ENCODE measurements around the gene GRIFIN. TPM values are rescaled to one million over a fixed set of nuclear protein-coding genes. Genes with fewer than 3 reads are reported as not detected.

The GRIFIN gene
- total RNA-seq, 2 experiments from 2014 or later = not detected

GRCh38 chr7:2451171-2452073, 24.8 kb downstream of the GRIFIN start:
- H3K27ac ChIP-seq (ENCODE audit: low read depth, low read length, poor library complexity, severe bottlenecking) = no peak overlapping the region
- no peaks in the 10 kb centered on the region for H3K4me1 ChIP-seq (ENCODE audit: insufficient read depth, low read length, poor library complexity, severe bottlenecking)
- H3K9me2 ChIP-seq (ENCODE audit: insufficient read depth, low read length) = no peaks in the 10 kb centered on the region
- peak; percentile 71 for DNase-seq (ENCODE audit: low spot score)
- no peaks in the 10 kb centered on the region for H3K36me3 ChIP-seq (ENCODE audit: insufficient read depth, low read length)
- intact Hi-C loops (cut with micrococcal nuclease; ENCODE audit: unreplicated experiment) = loop anchor here (1.0 kb wide), 1 partner anchor 230 kb away; no protein-coding TSS in a partner anchor
- no peaks in the 10 kb centered on the region for H3K79me2 ChIP-seq (ENCODE audit: insufficient read depth, low read depth, low read length)
- H3K4me3 ChIP-seq (ENCODE audit: low read depth, low read length, poor library complexity, severe bottlenecking) = no peak overlapping the region
- CTCF ChIA-PET (ENCODE audit: unreplicated experiment) = interaction anchor here (0.6 to 1.4 kb wide), 2 partner anchors 17 to 1099 kb away, joined by 4 to 5 read pairs; no protein-coding TSS in a partner anchor
- H3K9me3 ChIP-seq (ENCODE audit: low read length) = no peaks in the 10 kb centered on the region
- no peak for TF ChIP-seq EZH2phosphoT487 (IDR thresholded peaks at IDR 0.05; ENCODE audit: borderline replicate concordance, low read depth, low read length)
- TF ChIP-seq CTCF (conservative IDR thresholded peaks at IDR 0.05; ENCODE audit: low read length) = peak; percentile 81
- peak overlapping the region; percentile 2; the same call in 1 of the 2 replicates for H3K4me2 ChIP-seq (ENCODE audit: low read length)
- BruUV-seq (replicated peaks) = no TSS peak
- H2AFZ ChIP-seq (ENCODE audit: low read length) = no peak overlapping the region
- POLR2A ChIA-PET = interaction anchor here (1.1 kb wide), 1 partner anchor 259 kb away, joined by 3 read pairs; no protein-coding TSS in a partner anchor
- no peaks in the 10 kb centered on the region for H4K20me1 ChIP-seq (ENCODE audit: insufficient read depth, low read length)

- no peaks in the 10 kb centered on the region for H3K9me3 ChIP-seq (ENCODE audit: low read length)
- H3K36me3 ChIP-seq (ENCODE audit: insufficient read depth, low read length) = no peaks in the 10 kb centered on the region
- no peaks in the 10 kb centered on the region for H3K79me2 ChIP-seq (ENCODE audit: insufficient read depth, low read depth, low read length)
- no peak overlapping the region for H3K27ac ChIP-seq (ENCODE audit: low read depth, low read length, poor library complexity, severe bottlenecking)
- H4K20me1 ChIP-seq (ENCODE audit: insufficient read depth, low read length) = no peaks in the 10 kb centered on the region
- TF ChIP-seq EZH2phosphoT487 (IDR thresholded peaks at IDR 0.05; ENCODE audit: borderline replicate concordance, low read depth, low read length) (no peak), CTCF (conservative IDR thresholded peaks at IDR 0.05; ENCODE audit: low read length) (no peak)
- H3K9me2 ChIP-seq (ENCODE audit: insufficient read depth, low read length) = no peaks in the 10 kb centered on the region
- H2AFZ ChIP-seq (ENCODE audit: low read length) = no peak overlapping the region
- BruUV-seq (replicated peaks) = no TSS peak
- no peak for DNase-seq (ENCODE audit: low spot score)
- POLR2A ChIA-PET = interaction anchor here (0.6 to 1.1 kb wide), 2 partner anchors 38 to 260 kb away, joined by 3 read pairs; no protein-coding TSS in a partner anchor
- intact Hi-C loops (cut with micrococcal nuclease; ENCODE audit: unreplicated experiment) = loop anchor here (1.0 kb wide), 1 partner anchor 231 kb away; no protein-coding TSS in a partner anchor
- H3K4me2 ChIP-seq (ENCODE audit: low read length) = no peak overlapping the region
- no peaks in the 10 kb centered on the region for H3K4me1 ChIP-seq (ENCODE audit: insufficient read depth, low read length, poor library complexity, severe bottlenecking)
- CTCF ChIA-PET (ENCODE audit: unreplicated experiment) = interaction anchor here (1.4 kb wide), 1 partner anchor 18 kb away, joined by 5 read pairs; no protein-coding TSS in a partner anchor
- H3K4me3 ChIP-seq (ENCODE audit: low read depth, low read length, poor library complexity, severe bottlenecking) = no peak overlapping the region
Measured at GRCh38 chr7:2450198-2451107, 25.7 kb downstream of the GRIFIN start.
